GM12892 (cell line): ENCODE measurements around the gene TP53INP2.

Source experiments
- DNase-seq: peaks from one replicate; pipeline ENCODE4 v3.0.0; 2011; ENCODE audit not compliant: insufficient read length
- FAIRE-seq: peaks from 2 replicates; lab custom pipeline; 2011; peaks lifted over from hg19 to GRCh38; lab: Jason Lieb, UNC
- POLR2A ChIP-seq: IDR thresholded peaks from 2 replicates; pipeline ENCODE4 v1.6.1; 2011; ENCODE audit warnings: low read depth, low read length, control low read depth
- POLR2AphosphoS5 ChIP-seq: IDR thresholded peaks from 2 replicates; pipeline ENCODE4 v1.6.1; 2011; ENCODE audit warnings: low read depth, low read length, control low read depth
- TAF1 ChIP-seq: IDR thresholded peaks from 2 replicates; pipeline ENCODE4 v1.6.1; 2011; ENCODE audit warnings: low read depth, mild to moderate bottlenecking, control low read depth, low read length, borderline replicate concordance

The TP53INP2 gene

DNA sequence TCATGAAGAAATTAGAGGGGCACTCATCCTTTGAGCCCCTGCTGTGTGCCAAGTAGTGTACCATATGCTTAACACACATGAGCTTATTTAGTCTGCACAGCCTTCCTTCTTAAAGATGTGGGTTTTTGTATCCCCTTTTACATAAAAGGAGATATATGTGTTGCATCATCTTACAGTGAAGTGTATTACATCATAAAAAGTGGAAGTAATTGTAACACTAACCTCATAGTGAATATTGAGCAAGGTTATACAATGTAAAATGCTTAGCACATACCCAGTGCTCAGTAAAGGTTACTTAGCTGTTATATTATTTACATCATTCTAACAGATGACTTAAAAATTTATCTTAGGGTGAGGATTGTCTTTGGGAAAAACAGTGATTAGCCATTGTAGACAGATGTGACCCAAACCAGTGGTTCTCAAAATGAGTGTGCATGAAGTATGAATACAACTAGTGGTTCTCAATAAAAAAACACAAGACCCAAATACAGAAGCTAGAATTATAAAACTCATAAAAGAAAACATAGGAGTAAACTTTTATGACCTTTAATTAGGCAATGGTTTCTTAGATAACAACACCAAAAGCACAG lies 23.5 kb upstream of the TP53INP2 start:
- FAIRE-seq (no peak), DNase-seq (no peak)
- no peak for TF ChIP-seq TAF1
- TF ChIP-seq POLR2A: no peak
- no peak for TF ChIP-seq POLR2AphosphoS5

DNA sequence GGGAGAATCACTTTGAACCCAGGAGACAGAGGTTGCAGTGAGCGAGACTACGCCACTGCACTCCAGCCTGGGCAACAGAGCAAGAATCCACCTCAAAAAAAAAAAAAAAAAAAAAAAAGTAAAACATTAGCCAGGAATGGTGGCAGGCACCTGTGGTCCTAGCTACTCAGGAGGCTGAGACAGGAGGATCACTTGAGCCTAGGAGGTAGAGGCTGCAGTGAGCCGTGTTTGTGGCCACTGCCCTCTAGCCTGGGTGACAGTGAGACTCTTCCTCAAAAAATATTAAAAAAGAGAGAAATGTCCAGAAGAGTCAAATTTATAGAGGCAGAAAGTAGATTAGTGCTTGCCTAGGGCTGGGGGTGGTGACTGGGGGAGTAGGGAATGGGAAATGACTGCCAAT lies 20.5 kb upstream of the TP53INP2 start:
- no peak for DNase-seq
- FAIRE-seq: no peak
- TF ChIP-seq TAF1: no peak
- no peak for TF ChIP-seq POLR2A
- no peak for TF ChIP-seq POLR2AphosphoS5

DNA sequence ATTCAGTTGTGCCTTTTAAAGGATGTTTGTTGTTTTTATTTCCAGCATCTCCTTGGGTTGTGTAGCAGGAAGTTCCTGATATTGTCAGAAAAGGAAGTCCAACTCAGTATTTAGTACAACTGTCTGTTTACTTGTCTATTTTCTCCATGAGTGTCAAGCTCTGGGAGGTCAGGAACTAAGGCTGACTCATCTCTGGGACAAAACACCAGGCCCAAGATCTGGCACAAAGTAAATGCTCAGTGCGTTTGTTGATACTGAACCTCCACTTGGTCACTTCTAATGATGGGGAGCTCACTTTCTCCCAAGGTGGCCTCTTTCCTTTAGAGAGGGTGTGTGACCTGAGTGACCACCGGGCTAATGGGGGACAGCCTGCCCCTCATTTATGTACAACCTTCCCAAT lies 14.7 kb upstream of the TP53INP2 start:
- DNase-seq (no peak), FAIRE-seq (no peak)

DNA sequence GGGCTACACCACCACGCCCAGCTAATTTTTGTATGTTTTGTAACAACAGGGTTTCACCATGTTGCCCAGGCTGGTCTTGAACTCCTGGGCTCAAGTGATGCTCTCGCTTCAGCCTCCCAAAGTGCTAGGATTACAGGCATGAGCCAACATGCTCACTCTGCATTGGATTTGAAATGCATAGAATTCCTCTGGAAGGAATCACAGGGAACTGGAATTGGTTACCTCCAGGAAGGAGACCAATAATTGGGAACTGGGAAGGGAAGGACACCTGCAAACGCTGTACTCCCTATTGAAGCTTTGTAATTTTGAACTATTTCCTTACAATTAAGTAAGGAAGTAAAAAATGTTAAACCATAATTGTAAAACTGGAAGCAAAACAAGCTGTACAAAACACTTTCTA lies 12.3 kb upstream of the TP53INP2 start:
- no peak for FAIRE-seq
- no peak for TF ChIP-seq POLR2AphosphoS5
- TF ChIP-seq TAF1: no peak
- TF ChIP-seq POLR2A: no peak
- DNase-seq: no peak

More for the DNA sequence above, 14.7 kb upstream of the TP53INP2 start:
- TF ChIP-seq TAF1 (no peak), POLR2AphosphoS5 (no peak), POLR2A (no peak)

DNA sequence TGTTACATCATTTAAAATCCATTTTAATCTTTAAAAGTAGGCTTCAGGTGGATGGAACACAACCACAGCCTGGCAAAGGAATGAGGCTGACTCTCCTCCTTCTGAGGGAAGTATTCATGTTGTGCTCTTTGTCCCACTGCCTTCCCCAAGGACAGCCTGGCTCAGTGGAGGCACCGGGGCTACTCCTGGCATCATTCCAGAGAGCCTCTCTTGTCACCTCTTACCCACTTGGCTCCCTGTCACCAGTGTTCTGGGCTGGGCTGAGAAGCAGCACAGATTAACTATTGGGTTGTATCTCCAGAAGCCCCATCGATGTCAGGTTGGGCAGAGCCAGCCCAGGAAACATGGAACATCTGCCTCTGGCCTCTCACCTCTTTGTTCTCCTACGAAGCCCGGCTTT lies 10.7 kb upstream of the TP53INP2 start:
- DNase-seq (no peak), FAIRE-seq (no peak)
- no peak for TF ChIP-seq POLR2AphosphoS5
- no peak for TF ChIP-seq TAF1
- TF ChIP-seq POLR2A: no peak

DNA sequence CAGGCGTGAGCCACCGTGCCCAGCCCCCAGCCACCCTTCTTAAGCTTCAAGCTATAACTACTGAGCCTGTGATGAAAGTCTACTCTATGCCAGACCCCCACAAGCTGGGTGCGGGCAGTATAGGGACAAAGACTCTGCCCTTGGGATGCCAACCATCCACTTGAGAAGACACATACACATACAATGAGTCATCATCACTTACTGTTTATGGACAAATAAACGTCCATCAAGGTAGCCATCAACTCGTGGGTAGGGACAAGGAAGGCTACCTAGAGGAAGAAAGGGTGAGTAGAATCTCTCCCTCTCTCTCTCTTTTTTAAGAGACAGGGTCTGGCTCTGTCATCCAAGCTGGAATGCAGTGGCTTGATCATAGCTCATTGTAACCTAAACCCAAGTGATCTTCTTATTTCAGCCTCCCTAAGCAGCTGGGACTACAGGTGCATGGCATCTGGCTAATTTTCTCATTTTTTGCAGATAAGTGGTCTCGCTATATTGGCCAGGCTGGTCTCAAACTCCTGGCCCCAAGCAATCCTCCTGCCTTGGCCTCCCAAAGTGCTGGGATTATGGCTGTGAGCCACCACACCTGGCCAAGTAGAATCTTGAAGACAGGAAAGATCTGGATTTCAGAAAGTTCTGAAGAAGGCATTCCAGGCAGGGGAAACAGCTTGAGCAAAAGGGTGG lies 2.6 kb upstream of the TP53INP2 start:
- TF ChIP-seq TAF1 (no peak), POLR2A (no peak), POLR2AphosphoS5 (no peak)
- DNase-seq: no peak
- no peak for FAIRE-seq

DNA sequence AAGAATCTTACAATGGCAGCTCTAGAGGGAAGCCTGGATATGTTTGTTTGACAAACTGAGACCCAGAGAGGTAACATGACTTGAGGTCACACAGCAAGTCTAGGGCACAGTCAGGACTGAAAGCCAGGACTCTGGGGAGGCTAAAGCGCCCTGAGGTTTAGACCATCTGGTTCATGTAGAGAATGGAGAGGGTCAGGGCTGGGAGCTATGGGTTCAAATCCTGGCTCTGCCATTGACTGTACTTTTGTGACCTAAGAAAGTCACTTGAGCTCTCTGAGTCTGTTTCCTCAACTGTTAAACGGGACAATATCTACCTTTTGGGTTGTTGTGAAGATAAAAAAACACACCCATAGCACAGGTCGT lies 1.1 kb upstream of the TP53INP2 start:
- TF ChIP-seq POLR2AphosphoS5 (no peak), TAF1 (no peak), POLR2A (no peak)
- FAIRE-seq: no peak
- DNase-seq: no peak

DNA sequence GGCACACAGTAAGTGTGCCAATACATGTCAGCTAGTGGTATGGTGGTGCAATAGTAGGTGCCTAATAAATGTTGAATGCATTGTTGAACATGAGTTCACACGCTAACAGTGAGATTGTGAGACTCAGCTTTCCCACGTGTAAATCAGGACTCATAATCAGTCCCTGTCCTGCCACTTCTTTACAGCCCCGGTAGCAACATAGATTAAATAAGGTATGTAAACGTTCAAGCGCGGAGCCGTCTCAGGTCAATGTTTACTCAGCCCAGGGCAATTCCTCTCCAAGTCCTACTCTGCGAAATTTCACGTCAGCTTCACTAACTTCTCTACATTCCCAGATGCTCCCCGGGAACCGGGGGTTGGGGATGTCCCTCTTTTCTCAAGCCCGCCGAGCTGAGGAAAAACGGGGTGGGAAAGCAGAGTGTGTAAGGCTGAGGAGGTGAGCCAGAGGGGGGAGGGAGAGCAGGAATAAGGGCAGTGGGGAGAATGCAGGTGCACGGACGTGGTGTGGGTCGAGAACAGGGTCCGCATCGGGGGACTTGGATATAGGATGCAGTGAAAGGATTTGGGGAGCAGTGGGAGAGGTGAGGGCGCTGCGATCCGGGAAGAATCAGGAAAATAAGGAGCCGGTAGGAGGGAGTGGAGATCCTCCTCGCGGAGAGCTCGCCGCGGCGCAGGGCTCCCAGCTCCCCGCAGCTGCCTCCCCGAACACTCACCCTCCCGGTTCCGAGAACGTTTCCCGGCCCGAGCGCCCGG lies 544 bp upstream of the TP53INP2 start:
- no peak for TF ChIP-seq POLR2A
- no peak for TF ChIP-seq TAF1
- TF ChIP-seq POLR2AphosphoS5: no peak
- DNase-seq (no peak), FAIRE-seq (peak; percentile 50)

DNA sequence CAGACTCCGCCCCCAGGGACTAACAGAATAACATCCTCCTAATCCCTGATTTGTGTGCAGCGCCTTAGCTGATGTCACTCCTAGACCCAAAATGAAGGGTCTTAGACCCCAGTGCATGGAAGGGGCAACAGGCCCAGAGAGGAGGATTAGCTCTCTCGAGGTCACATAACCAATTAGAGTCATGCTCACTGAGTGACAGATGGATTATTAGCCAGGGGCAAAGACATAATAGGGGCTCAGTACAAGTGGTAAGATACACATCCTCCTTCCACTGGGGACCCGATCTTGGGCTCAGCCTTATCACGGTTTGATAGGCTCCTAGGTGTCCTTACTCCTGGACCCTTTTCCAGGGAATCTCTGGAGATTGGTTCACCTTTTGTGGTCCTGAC lies 858 bp downstream of the TP53INP2 start:
- no peak for TF ChIP-seq POLR2A
- no peak for TF ChIP-seq TAF1
- TF ChIP-seq POLR2AphosphoS5: no peak
- FAIRE-seq (no peak), DNase-seq (no peak)

DNA sequence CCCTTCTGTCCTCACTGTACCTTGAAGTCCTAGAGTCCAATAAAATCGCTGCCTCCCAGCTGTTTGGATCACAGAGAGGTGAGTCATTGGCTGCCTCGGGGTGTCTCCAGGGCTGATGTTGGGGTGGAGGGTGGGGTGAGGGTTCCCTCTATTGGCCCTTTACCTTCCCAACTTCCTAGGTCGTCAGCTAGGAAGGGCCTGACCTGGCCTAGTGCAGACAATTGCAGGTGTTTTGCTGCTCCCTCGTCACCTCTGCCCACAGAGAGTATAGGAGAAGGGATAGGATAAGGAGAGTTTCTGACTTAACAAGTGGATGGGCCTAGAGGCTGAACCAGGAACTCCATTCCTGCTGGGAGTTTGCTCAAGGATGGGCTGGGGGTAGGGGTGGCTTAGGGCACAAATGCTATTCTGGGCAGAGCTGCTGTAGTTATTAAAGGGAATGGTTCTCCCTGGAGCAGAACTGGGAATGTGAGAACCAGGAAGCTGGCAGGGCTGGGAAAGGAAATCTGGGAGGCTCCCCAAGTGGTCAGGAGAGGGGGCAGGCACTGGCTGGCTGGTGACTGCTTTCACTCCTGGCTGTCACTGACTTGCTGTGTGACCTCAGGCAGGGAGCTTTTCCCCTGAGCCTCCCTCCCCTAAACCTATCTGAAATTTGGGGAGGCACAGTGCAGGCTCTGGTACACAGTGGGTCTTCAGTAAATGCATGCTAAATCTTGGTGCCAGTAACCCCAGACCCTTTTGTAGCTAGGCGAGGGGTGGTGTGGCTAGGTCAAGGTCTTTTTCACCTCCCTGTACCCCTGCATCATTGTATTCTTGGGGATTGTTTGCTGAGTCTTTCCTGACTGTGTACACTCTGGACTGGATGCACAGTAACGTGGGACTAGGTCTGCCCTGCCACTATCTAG lies 1.5 kb downstream of the TP53INP2 start:
- FAIRE-seq (no peak), DNase-seq (no peak)
- TF ChIP-seq POLR2AphosphoS5 (no peak), POLR2A (no peak), TAF1 (no peak)

DNA sequence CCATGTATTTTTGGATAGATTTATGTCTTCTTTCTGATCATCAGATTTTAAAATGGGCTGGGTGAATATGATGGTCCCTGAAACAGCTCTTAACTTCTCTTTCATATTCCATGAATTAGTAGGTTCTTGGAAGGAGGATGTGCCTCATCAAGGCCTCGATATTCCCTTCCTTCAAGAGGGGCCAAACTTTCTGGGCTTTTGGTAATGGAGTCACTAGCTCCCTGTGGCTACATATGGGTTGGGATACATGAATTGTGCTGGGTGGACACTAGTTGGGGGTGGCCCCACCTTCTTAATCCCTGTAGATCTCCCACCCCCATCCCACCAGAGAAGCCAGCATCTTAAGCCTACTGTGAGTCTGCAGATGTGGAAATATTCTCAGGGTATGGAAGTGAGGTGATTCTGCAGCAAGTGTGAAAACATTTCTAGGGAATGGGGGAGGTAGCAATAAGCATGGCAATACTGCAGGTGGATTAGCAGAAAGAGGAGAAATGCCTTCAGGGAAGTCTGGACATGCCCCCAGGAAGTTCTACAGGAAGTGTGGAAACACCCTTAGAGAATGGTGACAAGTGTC lies 2.2 kb downstream of the TP53INP2 start:
- FAIRE-seq: no peak
- no peak for DNase-seq
- TF ChIP-seq TAF1 (no peak), POLR2AphosphoS5 (no peak), POLR2A (no peak)
